ENCODE data around the gene CHRM4. TPM values are rescaled to one million over a fixed set of nuclear protein-coding genes. Genes with fewer than 3 reads are reported as not detected.

The CHRM4 gene
- total RNA-seq, 1 donor from 2014 or later: 0.42 TPM

DNA sequence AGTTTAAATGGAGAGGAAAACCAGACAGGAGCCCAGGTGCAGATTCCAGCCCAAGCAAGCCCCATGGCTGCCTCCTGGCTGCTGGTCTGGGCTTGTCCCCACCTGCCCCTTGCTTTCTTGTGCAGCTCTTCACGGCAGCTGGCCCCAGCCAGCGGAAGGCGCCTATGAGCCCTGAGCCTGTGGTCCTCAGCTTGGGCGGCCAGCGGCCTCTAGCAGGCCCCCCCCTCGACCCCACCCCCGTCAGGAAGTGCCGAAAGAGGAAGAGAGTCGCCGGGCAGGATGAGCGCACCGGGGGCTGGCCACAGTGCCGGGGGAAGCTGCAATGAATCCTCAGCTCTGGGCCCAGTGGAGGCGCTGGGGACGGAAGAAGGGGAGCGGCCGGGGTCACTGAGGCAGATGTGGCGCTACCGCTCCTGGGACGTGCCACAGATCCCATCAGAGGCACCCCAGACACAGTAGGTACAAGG lies 46.4 kb downstream of the CHRM4 start:
- H3K27ac Mint-ChIP-seq (ENCODE audit: unreplicated experiment): no peak overlapping the region
- TF ChIP-seq, protein P1, sequence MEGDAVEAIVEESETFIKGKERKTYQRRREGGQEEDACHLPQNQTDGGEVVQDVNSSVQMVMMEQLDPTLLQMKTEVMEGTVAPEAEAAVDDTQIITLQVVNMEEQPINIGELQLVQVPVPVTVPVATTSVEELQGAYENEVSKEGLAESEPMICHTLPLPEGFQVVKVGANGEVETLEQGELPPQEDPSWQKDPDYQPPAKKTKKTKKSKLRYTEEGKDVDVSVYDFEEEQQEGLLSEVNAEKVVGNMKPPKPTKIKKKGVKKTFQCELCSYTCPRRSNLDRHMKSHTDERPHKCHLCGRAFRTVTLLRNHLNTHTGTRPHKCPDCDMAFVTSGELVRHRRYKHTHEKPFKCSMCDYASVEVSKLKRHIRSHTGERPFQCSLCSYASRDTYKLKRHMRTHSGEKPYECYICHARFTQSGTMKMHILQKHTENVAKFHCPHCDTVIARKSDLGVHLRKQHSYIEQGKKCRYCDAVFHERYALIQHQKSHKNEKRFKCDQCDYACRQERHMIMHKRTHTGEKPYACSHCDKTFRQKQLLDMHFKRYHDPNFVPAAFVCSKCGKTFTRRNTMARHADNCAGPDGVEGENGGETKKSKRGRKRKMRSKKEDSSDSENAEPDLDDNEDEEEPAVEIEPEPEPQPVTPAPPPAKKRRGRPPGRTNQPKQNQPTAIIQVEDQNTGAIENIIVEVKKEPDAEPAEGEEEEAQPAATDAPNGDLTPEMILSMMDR (IDR thresholded peaks at IDR 0.05): no peak
- H3K4me1 Mint-ChIP-seq (ENCODE audit: low read depth): peaks cover 28% of the 10 kb centered on the region
- no peaks in the 10 kb centered on the region for H3K36me3 Mint-ChIP-seq (ENCODE audit: low read depth)
- H3K9me3 Mint-ChIP-seq (ENCODE audit: low read depth): no peaks in the 10 kb centered on the region
- DNase-seq (ENCODE audit: low spot score): no peak
- no peak overlapping the region for H3K4me3 Mint-ChIP-seq (ENCODE audit: unreplicated experiment)
- H3K27me3 Mint-ChIP-seq (ENCODE audit: low read depth): no peaks in the 10 kb centered on the region

DNA sequence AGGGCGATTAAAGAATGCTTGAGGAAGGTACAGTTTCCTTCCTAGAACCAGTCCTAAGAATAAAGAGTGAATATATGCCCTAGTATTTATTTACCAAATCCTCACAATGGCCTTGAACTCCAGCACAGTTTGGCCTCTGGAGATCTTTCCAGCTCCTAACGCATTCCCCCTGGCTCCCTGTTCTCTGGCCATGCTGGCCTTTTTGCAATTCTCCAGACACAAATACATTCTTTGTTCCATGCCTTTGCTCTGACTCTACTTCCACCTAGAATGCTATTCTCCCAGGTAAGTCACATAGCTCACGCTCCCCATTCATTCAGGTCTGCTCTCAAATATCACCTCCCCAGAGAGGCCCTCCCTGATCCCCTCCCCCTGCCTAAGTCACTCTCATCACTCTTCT lies 48.1 kb downstream of the CHRM4 start:
- Mint-ChIP-seq H3K9me3 (ENCODE audit: low read depth) (no peaks in the 10 kb centered on the region), H3K27ac (ENCODE audit: unreplicated experiment) (no peak overlapping the region), H3K36me3 (ENCODE audit: low read depth) (no peaks in the 10 kb centered on the region), H3K4me1 (ENCODE audit: low read depth) (peaks cover 31% of the 10 kb centered on the region), H3K27me3 (ENCODE audit: low read depth) (no peaks in the 10 kb centered on the region), H3K4me3 (ENCODE audit: unreplicated experiment) (no peak overlapping the region)
- TF ChIP-seq, protein P1 (IDR thresholded peaks at IDR 0.05): no peak
- no peak for DNase-seq (ENCODE audit: low spot score)

GRCh38 chr11:46342239-46342638 lies 49.3 kb downstream of the CHRM4 start:
- TF ChIP-seq, protein P1 (IDR thresholded peaks at IDR 0.05): no peak
- Mint-ChIP-seq H3K27ac (ENCODE audit: unreplicated experiment) (no peak overlapping the region), H3K4me3 (ENCODE audit: unreplicated experiment) (no peak overlapping the region), H3K9me3 (ENCODE audit: low read depth) (no peaks in the 10 kb centered on the region), H3K36me3 (ENCODE audit: low read depth) (no peaks in the 10 kb centered on the region), H3K27me3 (ENCODE audit: low read depth) (no peaks in the 10 kb centered on the region), H3K4me1 (ENCODE audit: low read depth) (peaks cover 26% of the 10 kb centered on the region)
- DNase-seq (ENCODE audit: low spot score): no peak

DNA sequence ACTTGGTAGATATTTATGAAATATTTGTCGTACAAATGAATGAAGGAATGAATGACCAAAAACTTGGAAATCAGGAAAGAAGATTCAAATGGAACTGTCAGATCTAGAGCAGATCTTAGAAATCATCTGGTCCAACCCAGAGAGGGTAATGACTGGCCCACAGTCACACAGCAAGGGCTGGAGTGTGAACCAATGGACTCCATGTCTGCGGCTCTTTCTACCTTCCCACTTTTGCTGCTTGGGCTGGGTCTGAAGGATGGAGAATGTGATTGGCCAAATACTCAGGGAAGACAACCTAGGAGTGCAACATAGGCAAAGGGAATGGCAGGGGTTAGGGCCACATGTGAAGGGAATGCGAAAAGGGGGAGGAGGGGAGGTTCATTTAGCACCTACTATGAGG lies 50.1 kb downstream of the CHRM4 start:
- DNase-seq (ENCODE audit: low spot score): no peak
- no peak overlapping the region for H3K4me3 Mint-ChIP-seq (ENCODE audit: unreplicated experiment)

GRCh38 chr11:46339816-46340215 lies 51.8 kb downstream of the CHRM4 start:
- H3K27ac Mint-ChIP-seq (ENCODE audit: unreplicated experiment): no peak overlapping the region
- H3K9me3 Mint-ChIP-seq (ENCODE audit: low read depth): no peaks in the 10 kb centered on the region
- H3K4me3 Mint-ChIP-seq (ENCODE audit: unreplicated experiment): no peak overlapping the region
- no peaks in the 10 kb centered on the region for H3K27me3 Mint-ChIP-seq (ENCODE audit: low read depth)
- H3K36me3 Mint-ChIP-seq (ENCODE audit: low read depth): no peaks in the 10 kb centered on the region
- DNase-seq (ENCODE audit: low spot score): no peak
- H3K4me1 Mint-ChIP-seq (ENCODE audit: low read depth): peaks cover 26% of the 10 kb centered on the region
- TF ChIP-seq, protein P1 (IDR thresholded peaks at IDR 0.05): no peak

More for the DNA sequence above, 50.1 kb downstream of the CHRM4 start:
- H3K27me3 Mint-ChIP-seq (ENCODE audit: low read depth): no peaks in the 10 kb centered on the region
- TF ChIP-seq, protein P1 (IDR thresholded peaks at IDR 0.05): no peak
- no peaks in the 10 kb centered on the region for H3K9me3 Mint-ChIP-seq (ENCODE audit: low read depth)
- peaks cover 20% of the 10 kb centered on the region for H3K4me1 Mint-ChIP-seq (ENCODE audit: low read depth)
- no peak overlapping the region for H3K27ac Mint-ChIP-seq (ENCODE audit: unreplicated experiment)
- no peaks in the 10 kb centered on the region for H3K36me3 Mint-ChIP-seq (ENCODE audit: low read depth)

Measured in chondrocyte (in vitro differentiated cells).